Ammon's horn (tissue), 1 donor: Measurements from ENCODE around the gene NEK4.
"Not testable (repeated sequence)": the region's sequence is repeated elsewhere in the genome, so short reads cannot be mapped to it uniquely, and the experiment has no call there.

Experiments
- DNase-seq: peaks from one replicate; pipeline ENCODE4 v3.0.0-alpha.2; 2016; ENCODE audit warnings: low spot score

The NEK4 gene

GRCh38 chr3:52731590-52731989 lies 39.1 kb downstream of the NEK4 start:
- no peak for DNase-seq

- no peak for DNase-seq
Measured at GRCh38 chr3:52730681-52731080, 40.1 kb downstream of the NEK4 start.

GRCh38 chr3:52728753-52729152 lies 42.0 kb downstream of the NEK4 start:
- DNase-seq = not testable (repeated sequence)

GRCh38 chr3:52724511-52724910 lies 46.2 kb downstream of the NEK4 start:
- no peak for DNase-seq

- no peak for DNase-seq
Measured at GRCh38 chr3:52723935-52724334, 46.8 kb downstream of the NEK4 start.

DNA sequence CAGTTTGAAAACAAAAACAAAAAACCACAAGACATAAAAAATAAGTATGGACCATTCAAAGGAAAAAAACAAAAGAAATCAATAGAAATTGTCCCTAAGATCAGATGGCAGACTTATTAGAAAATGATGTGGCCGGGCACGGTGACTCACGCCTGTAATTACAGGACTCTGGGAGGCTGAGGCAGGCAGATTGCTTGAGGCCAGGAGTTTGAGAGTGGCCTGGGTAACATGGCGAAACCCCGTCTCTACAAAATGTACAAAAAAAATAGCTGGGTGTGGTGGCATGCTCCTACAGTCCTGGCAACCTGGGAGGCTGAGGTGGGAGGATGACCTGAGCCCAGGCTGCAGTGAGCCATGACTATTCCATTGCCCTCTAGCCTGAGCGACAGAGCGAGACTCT lies 48.2 kb downstream of the NEK4 start:
- no peak for DNase-seq

GRCh38 chr3:52721730-52722008 lies 49.1 kb downstream of the NEK4 start:
- DNase-seq = no peak

DNA sequence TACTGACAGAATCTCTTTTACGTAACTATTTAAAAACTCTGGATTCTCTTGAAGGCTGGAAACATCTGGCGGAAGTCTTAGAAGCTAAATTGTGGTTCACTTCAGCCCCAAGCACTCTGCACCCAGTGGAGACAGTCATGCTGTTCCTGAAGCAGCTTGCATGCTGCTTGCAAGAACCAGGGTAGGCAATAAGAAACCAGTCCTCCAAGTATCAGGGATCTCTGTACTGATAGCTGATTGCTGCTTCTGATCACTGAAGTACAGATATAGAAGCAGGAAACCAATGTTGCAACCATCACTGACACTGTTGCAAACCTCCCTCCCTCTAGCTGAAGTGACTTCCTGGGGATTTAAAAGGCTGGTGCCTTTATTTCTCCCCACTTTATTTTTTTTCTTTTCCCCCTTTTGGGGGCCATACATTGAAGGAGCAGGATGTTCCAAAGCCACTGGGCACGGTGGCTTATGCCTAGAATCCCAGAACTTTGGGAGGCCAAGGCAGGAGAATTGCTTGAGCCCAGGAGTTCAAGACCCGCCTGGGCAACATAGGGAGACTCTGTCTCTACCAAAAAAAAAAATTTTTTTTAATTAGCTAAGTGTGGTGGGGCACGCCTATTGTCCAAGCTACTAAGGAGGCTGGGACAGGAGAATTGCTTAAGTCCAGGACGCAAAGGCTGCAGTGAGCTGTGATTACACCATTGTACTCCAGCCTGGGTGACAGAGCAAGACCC lies 49.6 kb downstream of the NEK4 start:
- DNase-seq = peak; percentile 66

DNA sequence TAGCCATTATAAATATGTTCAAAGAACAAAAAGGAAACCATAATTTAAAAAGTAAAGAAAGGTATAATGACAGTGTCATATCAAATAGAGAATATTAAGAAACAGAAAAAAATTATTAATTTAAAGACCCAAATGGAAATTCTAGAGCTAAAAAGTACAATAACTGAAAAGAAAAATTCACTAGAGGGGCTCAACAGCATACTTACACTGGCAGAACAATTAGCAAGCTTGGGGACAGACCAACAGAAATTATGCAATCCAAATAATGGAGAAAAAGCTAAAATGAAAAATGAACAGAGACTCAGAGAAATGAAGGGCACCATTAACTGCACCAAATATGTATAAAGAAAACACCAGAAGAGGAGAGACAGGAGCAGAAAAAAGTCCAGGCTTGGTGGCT lies 51.1 kb downstream of the NEK4 start:
- no peak for DNase-seq

DNA sequence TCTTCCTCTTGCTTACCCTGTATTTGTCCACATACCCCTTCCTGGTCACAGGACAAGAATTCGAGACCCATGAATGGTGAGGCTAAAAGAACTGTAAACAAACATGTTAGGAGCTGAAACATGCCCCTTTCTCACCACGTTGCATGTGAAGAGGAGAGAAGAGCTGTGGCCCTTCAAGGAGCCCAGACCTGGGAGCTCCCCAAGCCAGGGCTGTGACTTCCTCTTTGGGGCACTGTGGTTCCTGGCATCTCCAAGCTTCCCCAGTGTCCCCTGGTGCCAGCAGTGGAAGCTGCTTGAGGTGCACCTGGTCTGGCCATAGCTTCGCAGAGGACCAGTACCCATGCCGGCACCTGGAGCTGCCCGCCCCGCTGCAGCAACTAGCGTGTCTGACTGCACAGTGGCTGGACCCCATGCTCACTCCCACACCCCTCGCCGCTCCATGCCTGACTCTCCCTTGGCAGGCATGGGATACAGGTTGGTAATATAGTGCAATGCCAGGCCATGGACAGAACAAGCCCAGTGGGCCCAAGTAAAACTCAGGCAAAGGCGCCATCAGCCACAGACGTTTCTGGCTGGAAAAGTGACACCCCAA lies 54.9 kb downstream of the NEK4 start:
- peak; percentile 14 for DNase-seq

- no peak for DNase-seq
Measured at GRCh38 chr3:52714335-52715302, 56.1 kb downstream of the NEK4 start.

GRCh38 chr3:52712291-52713212 lies 58.2 kb downstream of the NEK4 start:
- DNase-seq = peak; percentile 13

DNA sequence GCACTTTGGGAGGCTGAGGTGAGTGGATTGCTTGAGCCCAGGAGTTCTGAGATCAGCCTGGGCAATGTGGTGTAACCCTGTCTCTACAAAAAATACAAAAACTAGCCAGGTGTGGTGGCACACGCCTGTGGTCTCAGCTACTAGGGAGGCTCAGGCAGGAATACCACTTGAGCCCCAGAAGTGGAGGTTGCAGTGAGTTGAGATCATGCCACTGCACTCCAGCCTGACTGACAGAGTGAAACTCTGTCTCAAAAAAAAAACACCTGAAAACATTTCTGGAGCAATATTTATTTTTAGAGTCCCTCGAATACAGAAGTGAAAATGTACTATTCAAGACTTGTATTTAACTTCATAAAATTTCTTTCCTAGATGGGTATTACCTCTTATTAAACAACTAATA lies 60.2 kb downstream of the NEK4 start:
- no peak for DNase-seq

- DNase-seq = no peak
Measured at GRCh38 chr3:52707585-52707984, 63.2 kb downstream of the NEK4 start.

GRCh38 chr3:52705688-52706686 lies 64.8 kb downstream of the NEK4 start, which contains the start of the genes GLT8D1 and SPCS1:
Gene GLT8D1, minus strand, starts transcription at chr3:52705791. Its CDS starts 5,331 bp downstream, at chr3:52700460.
Gene SPCS1, plus strand, starts transcription at chr3:52706106. Its CDS starts 141 bp downstream, at chr3:52706247.
- peak; percentile 93 for DNase-seq

- no peak for DNase-seq
Measured at GRCh38 chr3:52705438-52705687, 65.4 kb downstream of the NEK4 start.

GRCh38 chr3:52704611-52705437 lies 65.9 kb downstream of the NEK4 start:
- DNase-seq = peak; percentile 9

- DNase-seq = no peak
Measured at GRCh38 chr3:52703341-52703740, 67.4 kb downstream of the NEK4 start.

DNA sequence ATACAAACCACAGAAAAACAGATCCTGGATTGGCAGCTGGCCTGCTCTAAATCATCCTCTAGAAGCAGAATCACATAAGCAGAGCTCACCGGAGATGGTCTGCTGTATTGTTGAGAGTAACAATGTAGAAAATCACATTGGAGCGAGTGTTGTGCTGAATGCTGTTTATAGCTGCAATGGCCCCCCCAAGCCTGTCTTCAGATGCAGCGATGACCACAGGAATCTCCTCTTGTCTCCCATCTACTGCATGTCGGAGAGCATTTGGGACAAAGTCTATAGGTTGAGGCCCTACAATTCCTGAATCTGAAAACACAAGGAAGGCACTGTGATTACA lies 73.1 kb downstream of the NEK4 start:
- DNase-seq = no peak
